H9 (cell line): ENCODE measurements around the gene ILK. TPM values are rescaled to one million over a fixed set of nuclear protein-coding genes. Genes with fewer than 3 reads are reported as not detected.

Experiments
- DNase-seq: peaks from one replicate; pipeline ENCODE4 v3.0.0-alpha.2; 2017
- H2AFZ ChIP-seq: one replicate; pipeline ENCODE4 v1.6.1; 2013; ENCODE audit warnings: mild to moderate bottlenecking, low read length, control low read depth, moderate library complexity
- H2AK5ac ChIP-seq: 2 replicates; pipeline ENCODE4 v1.6.1; 2013; ENCODE audit warnings: low read length, control low read depth, mixed read lengths; ENCODE audit not compliant: insufficient read length
- H2BK120ac ChIP-seq: one replicate; pipeline ENCODE4 v1.6.1; 2013; ENCODE audit warnings: low read depth, mild to moderate bottlenecking, low read length, control low read depth, inconsistent platforms; ENCODE audit not compliant: poor library complexity, severe bottlenecking
- H2BK12ac ChIP-seq: 2 replicates; pipeline ENCODE4 v1.6.1; 2013; ENCODE audit warnings: low read length, control low read depth, mixed read lengths, low read depth; ENCODE audit not compliant: insufficient read length
- H2BK15ac ChIP-seq: 2 replicates; pipeline ENCODE4 v1.6.1; 2013; ENCODE audit warnings: low read depth, low read length, control low read depth
- H2BK20ac ChIP-seq: one replicate; pipeline ENCODE4 v1.6.1; 2013; ENCODE audit warnings: low read depth, mild to moderate bottlenecking, low read length, control low read depth, inconsistent platforms; ENCODE audit not compliant: poor library complexity, severe bottlenecking
- H2BK5ac ChIP-seq: 2 replicates; pipeline ENCODE4 v1.6.1; 2013; ENCODE audit warnings: low read length, control low read depth, mixed read lengths; ENCODE audit not compliant: insufficient read length
- H3K14ac ChIP-seq: 2 replicates; pipeline ENCODE4 v1.6.1; 2013; ENCODE audit warnings: low read length, control low read depth; ENCODE audit not compliant: insufficient read depth
- H3K18ac ChIP-seq: 2 replicates; pipeline ENCODE4 v1.6.1; 2013; ENCODE audit warnings: low read depth, mild to moderate bottlenecking, mixed read lengths, low read length, control low read depth; ENCODE audit not compliant: insufficient read length
- H3K23ac ChIP-seq: 2 replicates; pipeline ENCODE4 v1.6.1; 2013; ENCODE audit warnings: low read length, control low read depth, mixed read lengths, low read depth; ENCODE audit not compliant: insufficient read length
- H3K23me2 ChIP-seq: 2 replicates; pipeline ENCODE4 v1.6.1; 2013; ENCODE audit warnings: low read depth, mild to moderate bottlenecking, mixed read lengths, low read length, control low read depth; ENCODE audit not compliant: insufficient read length, poor library complexity, severe bottlenecking
- H3K27ac ChIP-seq: 2 replicates; pipeline ENCODE4 v1.5.1; 2013; ENCODE audit warnings: low read length, control low read depth, mixed read lengths, low read depth; ENCODE audit not compliant: insufficient read length
- H3K27me3 ChIP-seq: 2 replicates; pipeline ENCODE4 v1.6.1; 2013; ENCODE audit warnings: low read length, control low read depth, inconsistent platforms; ENCODE audit not compliant: insufficient read depth
- H3K4ac ChIP-seq: 2 replicates; pipeline ENCODE4 v1.6.1; 2013; ENCODE audit warnings: low read depth, mild to moderate bottlenecking, control low read depth, inconsistent platforms, low read length, moderate library complexity
- H3K4me1 ChIP-seq: 2 replicates; pipeline ENCODE4 v1.6.1; 2013; ENCODE audit warnings: low read length, control low read depth, inconsistent platforms; ENCODE audit not compliant: insufficient read depth
- H3K4me2 ChIP-seq: 2 replicates; pipeline ENCODE4 v1.6.1; 2013; ENCODE audit warnings: low read length, control low read depth, mixed read lengths; ENCODE audit not compliant: insufficient read length, insufficient read depth
- H3K56ac ChIP-seq: 2 replicates; pipeline ENCODE4 v1.6.1; 2013; ENCODE audit warnings: low read depth, mild to moderate bottlenecking, mixed read lengths, low read length, control low read depth; ENCODE audit not compliant: insufficient read length
- H3K79me1 ChIP-seq: 2 replicates; pipeline ENCODE4 v1.6.1; 2013; ENCODE audit warnings: low read depth, mild to moderate bottlenecking, moderate library complexity, low read length, control low read depth, inconsistent platforms; ENCODE audit not compliant: insufficient read depth, poor library complexity, severe bottlenecking
- H3K79me2 ChIP-seq: 2 replicates; pipeline ENCODE4 v1.6.1; 2013; ENCODE audit warnings: low read length, control low read depth, inconsistent platforms; ENCODE audit not compliant: insufficient read depth
- H3K9ac ChIP-seq: 2 replicates; pipeline ENCODE4 v1.6.1; 2013; ENCODE audit warnings: low read length, control low read depth, mixed read lengths; ENCODE audit not compliant: insufficient read length; ENCODE audit errors: extremely low read depth
- H3K9me3 ChIP-seq: one replicate; pipeline ENCODE4 v1.6.1; 2013; ENCODE audit warnings: low read depth, low read length, inconsistent platforms; ENCODE audit not compliant: control insufficient read depth
- H3T11ph ChIP-seq: one replicate; pipeline ENCODE4 v1.6.1; 2013; ENCODE audit warnings: mild to moderate bottlenecking, low read length, control low read depth, inconsistent platforms
- H4K20me1 ChIP-seq: one replicate; pipeline ENCODE4 v1.6.1; 2013; ENCODE audit not compliant: control insufficient read depth, insufficient read length, insufficient read depth
- H4K5ac ChIP-seq: 2 replicates; pipeline ENCODE4 v1.6.1; 2013; ENCODE audit warnings: low read depth, mild to moderate bottlenecking, mixed read lengths, low read length, control low read depth; ENCODE audit not compliant: insufficient read length
- H4K8ac ChIP-seq: replicated peaks from 2 replicates; pipeline ENCODE4 v1.6.1; 2013; ENCODE audit warnings: low read length, control low read depth, mixed read lengths, low read depth; ENCODE audit not compliant: insufficient read length
- H4K91ac ChIP-seq: 2 replicates; pipeline ENCODE4 v1.6.1; 2013; ENCODE audit warnings: low read depth, mild to moderate bottlenecking, moderate library complexity, mixed read lengths, low read length, control low read depth; ENCODE audit not compliant: insufficient read length
- H3K27ac Mint-ChIP-seq, 3 experiments: 2 replicates in 2 of 3; 3 replicates in 1 of 3; pipeline ENCODE4 v1.8.0; 2020 to 2021; ENCODE audit warnings: mixed read lengths in 3 of 3, mild to moderate bottlenecking in 1 of 3, moderate library complexity in 1 of 3
- H3K27me3 Mint-ChIP-seq: 2 replicates; pipeline ENCODE4 v1.8.0; 2021; ENCODE audit warnings: low read depth, mild to moderate bottlenecking, moderate library complexity, mixed read lengths
- H3K36me3 Mint-ChIP-seq, 3 experiments: 2 replicates in 2 of 3; 3 replicates in 1 of 3; pipeline ENCODE4 v1.8.0; 2020 to 2021; ENCODE audit warnings: low read depth in 3 of 3, mixed read lengths in 3 of 3; ENCODE audit not compliant: insufficient read depth in 1 of 3
- H3K4me1 Mint-ChIP-seq, 2 experiments: 2 replicates each; pipeline ENCODE4 v1.8.0; 2020; ENCODE audit warnings: mixed read lengths in 2 of 2
- H3K4me3 Mint-ChIP-seq, 2 experiments: 2 replicates in 1 of 2; 3 replicates in 1 of 2; pipeline ENCODE4 v1.8.0; 2020 to 2021; ENCODE audit warnings: mild to moderate bottlenecking in 2 of 2, mixed read lengths in 2 of 2, moderate library complexity in 1 of 2
- H3K9me3 Mint-ChIP-seq, 2 experiments: 2 replicates in 1 of 2; 3 replicates in 1 of 2; pipeline ENCODE4 v1.8.0; 2020; ENCODE audit warnings: mild to moderate bottlenecking in 2 of 2, mixed read lengths in 2 of 2, moderate library complexity in 1 of 2
- WGBS: extraction: QIAGEN DNeasy Blood & Tissue Kit; methylation state at CpG from one replicate; pipeline ENCODE4 v1.1.7; 2013; ENCODE audit warnings: missing lambda C conversion rate, low lambda C conversion rate, mixed read lengths; ENCODE audit not compliant: insufficient read length; ENCODE audit errors: extremely low coverage; 5-methylcytosine and 5-hydroxymethylcytosine counted together
- total RNA-seq: library from RNA; stranded (reverse); gene quantifications from 2 replicates; pipeline ENCODE4 v1.2.1, GENCODE V29; 2021
- TF ChIP-seq, protein P1 (sequence below): fragments of 200-600 bp; sonication (generic); conservative IDR thresholded peaks from 3 replicates; pipeline ENCODE4 v1.8.0; 2021; ENCODE audit warnings: antibody characterized with exemption, mild to moderate bottlenecking

The ILK gene
- total RNA-seq, 1 experiment from 2014 or later: 100 TPM

GRCh38 chr11:6626971-6627761 is 23.6 kb downstream of the ILK start:
- H3K4ac ChIP-seq: no peak overlapping the region
- H2AK5ac ChIP-seq: no peak overlapping the region
- no peak overlapping the region for H2BK20ac ChIP-seq
- H4K20me1 ChIP-seq: no peaks in the 10 kb centered on the region
- H3T11ph ChIP-seq: no peak overlapping the region
- H3K56ac ChIP-seq: no peak overlapping the region
- TF ChIP-seq, protein P1, sequence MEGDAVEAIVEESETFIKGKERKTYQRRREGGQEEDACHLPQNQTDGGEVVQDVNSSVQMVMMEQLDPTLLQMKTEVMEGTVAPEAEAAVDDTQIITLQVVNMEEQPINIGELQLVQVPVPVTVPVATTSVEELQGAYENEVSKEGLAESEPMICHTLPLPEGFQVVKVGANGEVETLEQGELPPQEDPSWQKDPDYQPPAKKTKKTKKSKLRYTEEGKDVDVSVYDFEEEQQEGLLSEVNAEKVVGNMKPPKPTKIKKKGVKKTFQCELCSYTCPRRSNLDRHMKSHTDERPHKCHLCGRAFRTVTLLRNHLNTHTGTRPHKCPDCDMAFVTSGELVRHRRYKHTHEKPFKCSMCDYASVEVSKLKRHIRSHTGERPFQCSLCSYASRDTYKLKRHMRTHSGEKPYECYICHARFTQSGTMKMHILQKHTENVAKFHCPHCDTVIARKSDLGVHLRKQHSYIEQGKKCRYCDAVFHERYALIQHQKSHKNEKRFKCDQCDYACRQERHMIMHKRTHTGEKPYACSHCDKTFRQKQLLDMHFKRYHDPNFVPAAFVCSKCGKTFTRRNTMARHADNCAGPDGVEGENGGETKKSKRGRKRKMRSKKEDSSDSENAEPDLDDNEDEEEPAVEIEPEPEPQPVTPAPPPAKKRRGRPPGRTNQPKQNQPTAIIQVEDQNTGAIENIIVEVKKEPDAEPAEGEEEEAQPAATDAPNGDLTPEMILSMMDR: no peak
- no peaks in the 10 kb centered on the region for H3K9me3 ChIP-seq
- no peak overlapping the region for H2BK15ac ChIP-seq
- H4K8ac ChIP-seq: no peak overlapping the region
- no peaks in the 10 kb centered on the region for H3K9me3 Mint-ChIP-seq
- H3K27ac Mint-ChIP-seq: no peak overlapping the region; a peak in 1 of 7 replicates
- H3K36me3 Mint-ChIP-seq: peaks cover 2 to 35% (median 17%) of the 10 kb centered on the region in 3 experiments
- no peak overlapping the region for H3K18ac ChIP-seq
- H3K27me3 Mint-ChIP-seq: peaks cover 40% of the 10 kb centered on the region
- no peaks in the 10 kb centered on the region for H3K4me1 ChIP-seq
- H3K79me1 ChIP-seq: no peaks in the 10 kb centered on the region
- WGBS: no CpG with 5 or more reads among the region's 19 CpGs
- peaks cover 3% of the 10 kb centered on the region in 2 experiments; a peak in 2 of 4 replicates for H3K4me1 Mint-ChIP-seq
- peaks cover 9% of the 10 kb centered on the region for H3K23me2 ChIP-seq
- no peak for DNase-seq
- no peak overlapping the region for H3K23ac ChIP-seq
- peaks cover 18% of the 10 kb centered on the region; the same call in 1 of the 2 replicates for H3K27me3 ChIP-seq
- H2BK5ac ChIP-seq: no peak overlapping the region
- no peak overlapping the region for H3K4me2 ChIP-seq
- no peak overlapping the region for H2BK120ac ChIP-seq
- no peak overlapping the region for H4K5ac ChIP-seq
- H4K91ac ChIP-seq: no peak overlapping the region
- H2BK12ac ChIP-seq: no peak overlapping the region
- no peak overlapping the region for H2AFZ ChIP-seq
- no peak overlapping the region for H3K4me3 Mint-ChIP-seq
- H3K27ac ChIP-seq: no peak overlapping the region
- H3K79me2 ChIP-seq: no peaks in the 10 kb centered on the region
- no peak overlapping the region for H3K9ac ChIP-seq
- H3K14ac ChIP-seq: no peak overlapping the region
